Neuronal stem cell (in vitro differentiated cells): Measurements from ENCODE around the gene TAS1R3.

Experiments used
- DNase-seq: peaks from one replicate; pipeline ENCODE4 v3.0.0-alpha.2; 2013; ENCODE audit warnings: low spot score
- H2AFZ ChIP-seq: one replicate; pipeline ENCODE4 v1.6.1; 2013; ENCODE audit warnings: mild to moderate bottlenecking, low read length, inconsistent platforms
- H2AK5ac ChIP-seq: 2 replicates; pipeline ENCODE4 v1.6.1; 2013; ENCODE audit warnings: low read depth, mild to moderate bottlenecking, inconsistent platforms, low read length, moderate library complexity, mixed read lengths
- H2BK120ac ChIP-seq: 2 replicates; pipeline ENCODE4 v1.6.1; 2013; ENCODE audit warnings: low read depth, mild to moderate bottlenecking, inconsistent platforms, low read length, moderate library complexity, mixed read lengths
- H2BK12ac ChIP-seq: one replicate; pipeline ENCODE4 v1.6.1; 2013; ENCODE audit warnings: low read length, inconsistent platforms
- H2BK15ac ChIP-seq: 2 replicates; pipeline ENCODE4 v1.6.1; 2013; ENCODE audit warnings: mild to moderate bottlenecking, low read length, inconsistent platforms, mixed read lengths
- H2BK5ac ChIP-seq: one replicate; pipeline ENCODE4 v1.6.1; 2013; ENCODE audit warnings: inconsistent platforms, mild to moderate bottlenecking, low read length, moderate library complexity
- H3K14ac ChIP-seq: one replicate; pipeline ENCODE4 v1.6.1; 2013; ENCODE audit warnings: low read length, inconsistent platforms
- H3K18ac ChIP-seq: 2 replicates; pipeline ENCODE4 v1.6.1; 2013; ENCODE audit warnings: low read length, inconsistent platforms
- H3K23ac ChIP-seq: 2 replicates; pipeline ENCODE4 v1.6.1; 2013; ENCODE audit warnings: low read depth, mild to moderate bottlenecking, mixed read lengths, low read length, inconsistent platforms; ENCODE audit not compliant: poor library complexity
- H3K27ac ChIP-seq: replicated peaks from 3 replicates; pipeline ENCODE4 v1.5.1; 2013; ENCODE audit warnings: low read length, inconsistent platforms
- H3K27me3 ChIP-seq, 3 experiments: 2 replicates each; pipeline ENCODE4 v1.6.1; 2013; ENCODE audit warnings: low read length in 3 of 3, mild to moderate bottlenecking in 2 of 3, inconsistent platforms in 1 of 3, low read depth in 1 of 3, mixed read lengths in 1 of 3, moderate library complexity in 1 of 3; ENCODE audit not compliant: control insufficient read depth in 3 of 3, insufficient read depth in 3 of 3
- H3K36me3 ChIP-seq, 2 donors: replicated peaks in 1 of 2; 2 replicates each; pipeline ENCODE4 v1.6.1; 2013; ENCODE audit warnings: low read length in 2 of 2; ENCODE audit not compliant: control insufficient read depth in 2 of 2, insufficient read depth in 2 of 2
- H3K4ac ChIP-seq: 2 replicates; pipeline ENCODE4 v1.6.1; 2013; ENCODE audit warnings: inconsistent platforms, mild to moderate bottlenecking, low read length, moderate library complexity
- H3K4me1 ChIP-seq, 2 donors: 1 replicate in 1 of 2; 2 replicates in 1 of 2; pipeline ENCODE4 v1.6.1; 2013; ENCODE audit warnings: low read length in 2 of 2, low read depth in 1 of 2; ENCODE audit not compliant: control insufficient read depth in 2 of 2, insufficient read depth in 1 of 2
- H3K4me2 ChIP-seq: one replicate; pipeline ENCODE4 v1.6.1; 2013; ENCODE audit warnings: mild to moderate bottlenecking, low read length, inconsistent platforms; ENCODE audit not compliant: insufficient read depth, poor library complexity, severe bottlenecking
- H3K4me3 ChIP-seq, 2 donors: 2 replicates each; pipeline ENCODE4 v1.5.1; 2013; ENCODE audit warnings: low read length in 2 of 2, mild to moderate bottlenecking in 2 of 2, inconsistent platforms in 1 of 2, moderate library complexity in 1 of 2
- H3K79me1 ChIP-seq: one replicate; pipeline ENCODE4 v1.6.1; 2013; ENCODE audit warnings: low read depth, mild to moderate bottlenecking, inconsistent platforms, low read length, moderate library complexity
- H3K9ac ChIP-seq: one replicate; pipeline ENCODE4 v1.6.1; 2013; ENCODE audit warnings: mild to moderate bottlenecking, low read depth, low read length, inconsistent platforms; ENCODE audit not compliant: poor library complexity
- H3K9me3 ChIP-seq, 2 donors: replicated peaks in 1 of 2; 2 replicates each; pipeline versions ENCODE3 to v1.6.1; 2013; ENCODE audit warnings: low read length in 2 of 2, mild to moderate bottlenecking in 2 of 2, inconsistent platforms in 1 of 2, low read depth in 1 of 2, mixed read lengths in 1 of 2, moderate library complexity in 1 of 2; ENCODE audit not compliant: control insufficient read depth in 2 of 2, insufficient read depth in 1 of 2
- H4K8ac ChIP-seq: one replicate; pipeline ENCODE4 v1.6.1; 2013; ENCODE audit warnings: low read depth, mild to moderate bottlenecking, inconsistent platforms, low read length, moderate library complexity
- H4K91ac ChIP-seq: one replicate; pipeline ENCODE4 v1.6.1; 2013; ENCODE audit warnings: low read length, low read depth, mild to moderate bottlenecking, inconsistent platforms; ENCODE audit not compliant: poor library complexity
- WGBS, 2 donors: extraction: QIAGEN DNeasy Blood & Tissue Kit; methylation state at CpG; one replicate each; pipeline ENCODE4 v1.1.7; 2013; ENCODE audit warnings: missing lambda C conversion rate in 2 of 2, mixed read lengths in 1 of 2; ENCODE audit not compliant: insufficient read length in 2 of 2, insufficient replicate concordance in 1 of 2; ENCODE audit errors: extremely low coverage in 2 of 2; 5-methylcytosine and 5-hydroxymethylcytosine counted together

The TAS1R3 gene

DNA sequence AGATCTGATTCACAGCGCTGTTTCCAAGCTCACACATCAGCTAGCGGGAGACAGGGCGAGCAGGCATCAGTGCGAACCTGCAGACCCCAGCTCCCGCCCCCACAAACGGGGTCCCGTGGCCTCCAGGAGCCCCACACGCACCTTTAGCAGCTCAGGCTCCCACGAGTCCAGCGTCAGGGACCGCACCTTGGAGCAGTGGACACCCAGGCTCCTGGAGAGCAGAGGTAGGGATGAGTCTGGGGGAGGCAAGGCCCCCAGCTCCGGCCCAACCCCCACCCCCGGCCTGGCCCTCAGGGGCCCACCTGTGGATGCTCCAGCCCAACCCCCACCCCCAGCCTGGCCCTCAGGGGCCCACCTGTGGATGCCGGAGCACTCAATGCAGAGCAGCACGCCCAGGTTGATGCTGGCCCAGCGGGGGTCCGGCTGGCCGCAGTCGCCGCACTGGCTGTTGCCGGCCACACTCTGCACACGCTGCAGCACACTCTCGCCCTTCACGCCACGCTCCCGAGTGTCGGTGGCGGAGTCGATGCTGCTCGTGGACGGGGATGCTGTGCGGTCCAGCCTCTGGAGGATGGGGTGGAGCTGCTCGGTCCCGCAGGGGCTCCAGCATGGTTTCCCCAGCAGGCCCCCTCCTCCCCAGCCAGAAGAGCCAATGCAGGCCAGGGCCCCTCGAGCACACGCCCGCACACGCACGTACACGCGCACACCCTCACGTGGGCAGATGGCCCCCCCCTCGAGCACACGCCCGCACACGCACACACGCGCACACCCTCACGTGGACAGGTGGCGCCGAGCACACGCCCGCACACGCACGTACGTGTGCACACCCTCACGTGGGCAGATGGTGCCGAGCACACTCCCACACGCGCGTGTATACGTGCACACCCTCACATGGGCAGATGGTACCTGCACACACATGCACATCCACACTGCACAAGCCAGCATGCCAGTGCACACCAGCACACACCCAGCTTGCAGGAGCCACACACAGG lies 34.7 kb upstream of the TAS1R3 start:
- no peak overlapping the region for H3K18ac ChIP-seq
- H3K4ac ChIP-seq = no peak overlapping the region
- H3K4me3 ChIP-seq = peak overlapping the region in 1 of 2 donors; percentile 68
- H2BK15ac ChIP-seq = no peak overlapping the region
- H3K79me1 ChIP-seq = peaks cover 4% of the 10 kb centered on the region
- peak overlapping the region; percentile 89 for H3K23ac ChIP-seq
- no peaks in the 10 kb centered on the region for H3K27me3 ChIP-seq
- H2AK5ac ChIP-seq = no peak overlapping the region
- no peak overlapping the region for H3K4me2 ChIP-seq
- no peak overlapping the region for H2AFZ ChIP-seq
- H2BK120ac ChIP-seq = no peak overlapping the region
- peak overlapping the region; percentile 70 for H3K9ac ChIP-seq
- H3K4me1 ChIP-seq = no peaks in the 10 kb centered on the region
- H4K8ac ChIP-seq = peak overlapping the region; percentile 43
- H3K36me3 ChIP-seq = peaks cover 3 to 31% of the 10 kb centered on the region in 2 donors
- no peak for DNase-seq
- no CpG with 5 or more reads among the region's 62 CpGs for WGBS, 2 donors
- H2BK5ac ChIP-seq = no peak overlapping the region
- no peak overlapping the region for H3K14ac ChIP-seq
- H3K27ac ChIP-seq = no peak overlapping the region
- no peak overlapping the region for H2BK12ac ChIP-seq
- H4K91ac ChIP-seq = no peak overlapping the region
- peaks cover 0 to 3% of the 10 kb centered on the region in 2 donors for H3K9me3 ChIP-seq

DNA sequence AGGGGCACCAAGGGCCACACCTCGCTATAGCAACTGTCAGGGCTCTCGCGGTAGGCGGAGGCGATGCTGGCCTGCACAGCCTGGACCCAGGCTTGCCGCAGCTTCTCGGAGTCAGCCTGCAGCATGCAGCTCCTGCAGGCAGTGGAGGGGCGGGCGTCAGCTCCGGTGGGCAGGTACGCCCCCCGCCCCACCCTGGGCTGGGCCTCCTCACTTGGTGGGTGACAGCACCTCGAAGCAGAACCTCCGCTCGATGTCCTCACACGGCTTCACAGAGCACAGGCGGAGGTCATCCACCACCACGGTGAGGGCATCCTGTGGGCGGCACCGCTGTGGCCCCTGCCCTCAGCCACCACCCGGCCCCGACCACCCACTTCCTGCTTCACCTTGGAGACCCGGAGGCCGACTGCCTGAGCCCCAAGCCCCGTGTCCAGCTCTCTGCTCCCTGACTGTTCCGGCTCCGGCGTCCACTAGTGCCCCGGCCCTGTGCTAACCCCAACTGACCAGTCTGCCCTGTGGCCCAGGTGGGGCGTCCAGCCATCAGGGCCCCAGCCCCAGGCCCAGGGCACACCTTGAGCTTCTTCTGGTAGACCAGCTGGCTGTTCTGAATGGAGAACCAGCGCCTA lies 33.2 kb upstream of the TAS1R3 start:
- Histone ChIP-seq H2BK15ac (no peak overlapping the region), H3K4ac (no peak overlapping the region), H3K9ac (no peak overlapping the region), H2BK12ac (no peak overlapping the region), H3K27ac (no peak overlapping the region), H3K27me3 (no peaks in the 10 kb centered on the region), H3K9me3 (peaks cover 0 to 3% of the 10 kb centered on the region in 2 donors), H3K4me1 (no peaks in the 10 kb centered on the region), H3K4me2 (no peak overlapping the region), H3K14ac (no peak overlapping the region), H3K4me3 (no peak overlapping the region), H3K79me1 (peaks cover 4% of the 10 kb centered on the region), H3K23ac (no peak overlapping the region), H4K8ac (peak overlapping the region; percentile 43), H2BK5ac (peak overlapping the region; percentile 24), H2AFZ (no peak overlapping the region), H3K36me3 (peaks cover 3 to 31% of the 10 kb centered on the region in 2 donors), H4K91ac (no peak overlapping the region), H2BK120ac (no peak overlapping the region), H2AK5ac (no peak overlapping the region), H3K18ac (no peak overlapping the region)
- no CpG with 5 or more reads among the region's 31 CpGs for WGBS, 2 donors
- no peak for DNase-seq

DNA sequence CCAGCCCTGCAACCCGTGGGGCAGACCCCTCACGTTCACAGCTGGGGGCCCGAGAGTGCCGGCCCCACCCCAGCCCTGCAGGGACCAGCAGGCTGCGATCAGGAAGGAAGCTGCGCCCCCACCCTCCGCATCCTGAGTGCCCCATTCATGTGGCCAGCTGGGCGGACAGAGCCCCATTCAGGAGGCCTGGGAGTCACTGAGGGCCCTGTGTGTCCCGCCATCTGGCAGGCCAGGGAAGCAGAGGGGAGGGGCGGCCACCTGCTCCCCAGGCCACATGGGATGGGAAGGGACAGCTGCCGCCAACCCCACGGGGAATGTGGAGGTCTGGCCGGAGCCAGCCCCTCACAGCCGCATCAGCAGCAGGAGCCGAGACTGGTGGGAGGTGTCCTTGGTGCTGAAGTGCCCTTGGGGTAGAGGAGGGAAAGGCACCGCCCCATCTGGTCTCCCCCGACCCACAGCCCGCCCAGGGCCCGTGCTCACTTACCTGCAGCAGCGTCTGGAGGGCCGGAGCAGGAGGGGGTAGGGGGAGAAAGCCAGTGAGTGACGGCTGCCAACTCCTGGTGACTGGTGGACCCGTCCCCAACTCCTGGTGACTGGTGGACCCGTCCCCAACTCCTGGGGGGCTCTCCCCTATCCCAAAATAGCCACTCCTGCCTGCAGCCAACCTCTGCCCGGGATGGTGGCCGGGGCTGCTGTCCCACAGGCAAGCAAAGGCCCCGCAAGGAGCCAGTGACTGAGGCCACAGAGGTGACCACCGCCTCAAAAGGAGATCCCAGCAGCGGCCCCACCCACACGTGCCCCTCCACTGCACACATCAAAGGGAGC lies 32.0 kb upstream of the TAS1R3 start:
- Histone ChIP-seq H2BK15ac (no peak overlapping the region), H3K18ac (no peak overlapping the region), H3K4me3 (no peak overlapping the region), H3K36me3 (peaks cover 3 to 28% of the 10 kb centered on the region in 2 donors), H3K23ac (peak overlapping the region; percentile 39), H2AK5ac (no peak overlapping the region), H3K4me2 (no peak overlapping the region), H3K79me1 (peaks cover 4% of the 10 kb centered on the region), H3K14ac (no peak overlapping the region), H3K9ac (no peak overlapping the region), H4K91ac (no peak overlapping the region), H2BK12ac (no peak overlapping the region), H3K27ac (no peak overlapping the region), H2AFZ (no peak overlapping the region), H2BK120ac (no peak overlapping the region), H3K27me3 (no peaks in the 10 kb centered on the region), H2BK5ac (no peak overlapping the region), H3K4me1 (no peaks in the 10 kb centered on the region), H3K9me3 (peaks cover 0 to 3% of the 10 kb centered on the region in 2 donors), H4K8ac (no peak overlapping the region), H3K4ac (no peak overlapping the region)
- DNase-seq = no peak
- WGBS, 2 donors = no CpG with 5 or more reads among the region's 30 CpGs
